ENCODE data around the gene INSIG2.

Gene INSIG2

GRCh38 chr2:118154176-118154575 lies 65.9 kb downstream of the INSIG2 start:
- in situ Hi-C loops (cut with HindIII; ENCODE audit: low sequenced_read_pairs): no loop called here
- DNase-seq (ENCODE audit: low read depth): no peak
- TF ChIP-seq CTCF (IDR thresholded peaks at IDR 0.05; ENCODE audit: low read depth, low read length, missing control alignments): no peak
- no peak overlapping the region for H3K4me3 ChIP-seq (ENCODE audit: low read depth, low read length)

Measured in astrocyte of the cerebellum (primary cell).